Liver (tissue), 3 donors: ENCODE data around the gene VWDE.

Experiments used
- FOXA1 ChIP-seq: IDR thresholded peaks from 2 replicates; pipeline ENCODE4 v1.6.1; 2016; ENCODE audit warnings: antibody characterized with exemption
- RAD21 ChIP-seq, 2 donors: IDR thresholded peaks; 2 replicates each; pipeline ENCODE4 v1.6.1; 2016; ENCODE audit warnings: antibody characterized with exemption in 2 of 2, mild to moderate bottlenecking in 2 of 2
- TF ChIP-seq, protein P1 (sequence below): fragments of 150-350 bp; IDR thresholded peaks from 2 replicates; pipeline ENCODE4 v1.5.1; 2017; ENCODE audit warnings: improper control_type of control experiment, low read depth, low read length; ENCODE audit not compliant: missing input control
- donor health status: healthy.
- donor health status: healthy.

DNA sequence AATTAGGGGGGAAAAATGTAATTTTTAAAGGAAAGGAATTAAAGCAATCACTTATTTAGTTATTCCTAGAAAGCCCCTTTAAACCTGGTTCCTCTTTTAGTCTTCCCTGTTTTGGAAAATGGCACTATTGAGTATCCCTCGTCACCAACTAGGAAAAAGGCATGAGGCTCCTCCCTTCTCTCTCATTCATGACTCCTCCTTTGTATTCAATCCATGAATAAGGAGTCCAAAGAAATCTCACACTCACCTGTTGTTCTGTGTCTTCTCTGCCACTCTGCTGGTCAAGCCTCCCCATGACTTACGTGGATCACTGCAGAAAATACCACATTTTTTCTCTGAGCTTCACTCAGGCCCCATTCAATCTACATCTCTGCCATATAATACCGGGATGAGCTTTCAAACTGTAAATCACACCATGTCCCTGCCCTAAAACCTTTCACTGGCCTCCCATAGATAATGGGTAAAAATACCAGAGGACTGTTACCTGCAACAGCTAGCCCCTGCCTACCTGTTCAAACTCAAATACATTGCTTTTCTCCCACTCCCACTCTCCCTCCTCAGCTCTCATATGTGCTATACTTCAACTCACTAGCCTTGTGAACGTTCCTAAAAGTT is 5.5 kb upstream of the VWDE start:
- TF ChIP-seq, protein P1, sequence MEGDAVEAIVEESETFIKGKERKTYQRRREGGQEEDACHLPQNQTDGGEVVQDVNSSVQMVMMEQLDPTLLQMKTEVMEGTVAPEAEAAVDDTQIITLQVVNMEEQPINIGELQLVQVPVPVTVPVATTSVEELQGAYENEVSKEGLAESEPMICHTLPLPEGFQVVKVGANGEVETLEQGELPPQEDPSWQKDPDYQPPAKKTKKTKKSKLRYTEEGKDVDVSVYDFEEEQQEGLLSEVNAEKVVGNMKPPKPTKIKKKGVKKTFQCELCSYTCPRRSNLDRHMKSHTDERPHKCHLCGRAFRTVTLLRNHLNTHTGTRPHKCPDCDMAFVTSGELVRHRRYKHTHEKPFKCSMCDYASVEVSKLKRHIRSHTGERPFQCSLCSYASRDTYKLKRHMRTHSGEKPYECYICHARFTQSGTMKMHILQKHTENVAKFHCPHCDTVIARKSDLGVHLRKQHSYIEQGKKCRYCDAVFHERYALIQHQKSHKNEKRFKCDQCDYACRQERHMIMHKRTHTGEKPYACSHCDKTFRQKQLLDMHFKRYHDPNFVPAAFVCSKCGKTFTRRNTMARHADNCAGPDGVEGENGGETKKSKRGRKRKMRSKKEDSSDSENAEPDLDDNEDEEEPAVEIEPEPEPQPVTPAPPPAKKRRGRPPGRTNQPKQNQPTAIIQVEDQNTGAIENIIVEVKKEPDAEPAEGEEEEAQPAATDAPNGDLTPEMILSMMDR: no peak
- no peak for TF ChIP-seq RAD21 (IDR thresholded peaks at IDR 0.05)
- no peak for TF ChIP-seq FOXA1
